GM19025 (cell line): ENCODE results near the gene SSB.
"Not testable (repeated sequence)": the region's sequence is repeated elsewhere in the genome, so short reads cannot be mapped to it uniquely, and the experiment has no call there.

Source experiments
- ATAC-seq: cut with Tn5 transposase; IDR thresholded peaks from one replicate; pipeline ENCODE4 v1.9.1; 2021; ENCODE audit warnings: mild to moderate bottlenecking, low read depth, moderate library complexity; ENCODE audit not compliant: unreplicated experiment

SSB gene

DNA sequence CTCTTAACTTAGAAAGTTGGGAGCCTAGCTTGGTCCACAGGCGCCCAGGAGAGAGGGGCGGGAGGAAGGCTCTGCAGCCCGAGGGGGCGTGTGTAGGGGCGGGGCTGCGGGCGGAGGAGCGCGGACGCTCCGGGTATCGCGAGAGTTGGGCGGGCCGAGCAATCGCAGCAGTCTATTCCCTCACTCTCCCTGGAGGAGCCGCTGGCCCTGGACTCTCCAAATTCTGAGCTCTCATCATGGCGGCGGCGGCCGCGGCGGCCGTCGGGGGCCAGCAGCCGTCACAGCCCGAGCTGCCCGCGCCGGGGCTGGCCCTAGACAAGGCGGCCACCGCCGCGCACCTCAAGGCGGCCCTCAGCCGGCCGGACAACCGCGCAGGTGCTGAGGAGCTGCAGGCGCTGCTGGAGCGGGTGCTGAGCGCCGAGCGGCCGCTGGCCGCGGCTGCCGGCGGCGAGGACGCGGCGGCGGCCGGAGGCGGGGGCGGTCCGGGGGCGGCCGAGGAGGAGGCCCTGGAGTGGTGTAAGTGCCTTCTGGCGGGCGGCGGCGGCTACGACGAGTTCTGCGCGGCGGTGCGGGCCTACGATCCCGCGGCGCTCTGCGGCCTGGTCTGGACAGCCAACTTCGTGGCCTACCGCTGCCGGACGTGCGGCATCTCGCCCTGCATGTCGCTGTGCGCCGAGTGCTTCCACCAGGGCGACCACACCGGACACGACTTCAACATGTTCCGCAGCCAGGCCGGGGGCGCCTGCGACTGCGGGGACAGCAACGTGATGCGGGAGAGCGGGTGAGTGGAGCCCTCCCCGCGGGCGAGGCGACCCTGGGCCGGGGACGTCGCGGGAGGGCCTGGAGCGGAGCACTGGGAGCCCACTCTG lies 28.8 kb downstream of the SSB start, which contains the start of gene UBR3:
Gene UBR3 (plus strand): TSS at position 183 of the 869 bp plus-strand sequence. CDS start 54 bp downstream, at position 237.
- peak; percentile 80 for ATAC-seq

DNA sequence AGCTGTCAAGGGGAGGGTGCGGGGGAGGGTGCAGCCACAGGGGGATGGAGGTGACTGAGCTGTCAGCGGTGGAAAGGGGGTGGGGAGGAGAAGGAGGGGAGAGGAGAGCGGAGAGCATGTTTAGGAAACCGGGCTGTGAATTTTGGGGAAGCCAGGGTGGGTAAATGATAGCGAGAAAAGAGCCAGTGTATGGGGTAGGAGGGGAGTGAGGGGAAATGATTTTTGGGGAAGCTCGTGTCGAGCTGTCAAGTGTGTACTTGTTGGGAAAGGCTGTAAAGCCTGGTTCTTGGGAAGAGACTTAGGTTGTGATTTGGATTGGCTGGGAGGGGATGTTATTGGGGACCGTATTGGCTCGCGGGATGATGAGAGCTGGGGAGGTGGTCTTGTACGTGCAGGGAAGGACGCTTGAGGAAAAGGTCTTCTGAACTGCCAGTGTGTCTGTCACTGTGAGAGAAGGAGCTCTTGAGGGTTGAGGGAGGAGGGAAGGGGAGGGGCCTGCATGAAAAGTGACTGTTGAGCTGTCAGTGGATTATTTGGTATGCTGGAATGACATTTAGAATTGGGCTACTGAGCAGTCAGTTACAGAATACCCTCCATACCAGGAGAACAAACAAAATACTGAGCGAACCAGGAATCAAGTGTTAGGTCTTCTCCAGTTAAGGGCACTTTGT lies 29.6 kb downstream of the SSB start:
- ATAC-seq: no peak

DNA sequence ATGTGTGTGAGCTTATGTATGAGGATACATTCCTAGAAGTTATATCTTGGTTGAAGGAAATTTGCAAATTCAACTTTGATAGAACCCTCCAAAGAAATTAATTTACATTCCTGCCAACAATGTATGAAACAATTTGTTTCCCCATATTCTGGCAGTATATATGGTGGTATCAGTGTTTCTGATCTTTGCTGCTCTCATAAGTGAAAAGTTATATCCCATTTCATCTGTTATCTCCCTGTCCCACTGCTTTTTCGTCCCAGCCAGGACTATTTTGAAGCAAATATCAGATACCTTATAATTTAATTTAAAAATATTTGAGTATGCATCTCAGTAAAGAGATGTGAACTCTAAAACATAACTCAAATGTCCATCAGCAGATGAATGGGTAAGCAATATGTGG lies 35.7 kb downstream of the SSB start:
- no peak for ATAC-seq

DNA sequence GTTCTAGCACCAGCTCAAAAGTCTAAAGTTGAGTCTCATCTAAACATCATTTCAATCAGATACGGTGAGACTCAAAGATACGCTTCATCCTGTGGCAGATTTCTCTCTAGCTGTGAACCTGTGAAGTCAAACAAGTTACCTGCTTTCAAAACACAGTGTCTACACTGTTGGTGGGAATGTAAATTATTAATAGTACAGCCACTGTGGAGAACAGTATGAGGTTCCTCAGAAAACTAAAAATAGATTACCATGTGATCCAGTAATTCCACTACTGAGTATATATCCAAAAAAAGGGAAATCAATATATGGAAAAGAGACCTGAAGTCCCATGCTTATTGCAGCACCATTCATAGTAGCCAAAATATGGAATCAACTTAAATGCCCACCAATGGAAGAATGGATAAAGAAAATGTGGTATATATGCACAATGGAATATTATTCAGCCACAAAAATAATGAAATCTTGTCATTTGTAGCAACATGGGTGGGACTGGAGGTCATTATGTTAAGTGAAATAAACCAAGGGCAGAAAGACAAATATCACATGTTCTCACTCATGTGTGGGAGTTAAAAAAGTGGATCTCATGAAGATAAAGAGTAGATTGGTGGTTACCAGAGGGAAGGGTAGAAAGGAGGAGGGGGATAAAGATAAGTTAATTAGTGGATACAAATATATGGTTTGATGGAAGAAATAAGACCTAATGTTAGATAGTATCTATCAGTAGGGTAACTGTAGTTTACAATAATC lies 40.2 kb downstream of the SSB start:
- no peak for ATAC-seq

DNA sequence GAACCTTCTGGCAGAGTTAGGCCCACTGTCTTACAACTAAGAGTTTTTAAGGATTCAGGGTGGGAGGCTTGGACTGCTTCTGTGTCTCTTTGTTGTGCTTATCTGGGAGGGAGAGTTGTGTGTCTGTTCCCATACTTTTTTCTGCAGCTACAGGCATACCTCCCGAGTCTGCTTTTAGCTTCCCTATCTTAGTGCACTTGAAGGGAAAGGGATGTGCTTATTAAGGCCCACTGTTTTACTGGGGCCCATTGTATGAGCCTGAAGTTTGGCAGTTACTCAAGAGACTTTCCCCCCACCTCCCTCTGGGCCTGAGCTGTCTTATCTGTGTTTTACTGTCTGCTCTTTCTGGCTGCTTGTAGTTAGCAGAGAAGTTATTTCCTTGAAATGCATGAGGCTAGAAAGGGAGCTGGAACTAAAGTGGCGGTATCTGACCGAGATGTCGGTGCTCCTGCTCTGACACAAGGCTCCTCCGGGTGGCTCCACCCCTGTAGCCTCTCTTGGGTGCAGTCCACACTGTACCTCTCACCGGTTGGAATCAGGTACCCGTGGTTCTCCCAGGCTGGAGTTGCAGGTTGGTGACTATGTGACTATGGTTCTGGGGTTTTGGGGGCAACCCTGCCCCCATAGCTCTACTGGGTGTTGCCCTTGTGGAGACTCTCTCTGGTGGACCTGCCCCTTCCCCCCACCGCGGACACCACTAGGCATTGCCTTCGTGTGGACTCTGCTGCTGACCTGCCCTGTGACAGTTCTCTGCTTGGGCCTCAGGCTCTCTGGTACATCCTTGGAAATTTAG lies 41.5 kb downstream of the SSB start:
- no peak for ATAC-seq

DNA sequence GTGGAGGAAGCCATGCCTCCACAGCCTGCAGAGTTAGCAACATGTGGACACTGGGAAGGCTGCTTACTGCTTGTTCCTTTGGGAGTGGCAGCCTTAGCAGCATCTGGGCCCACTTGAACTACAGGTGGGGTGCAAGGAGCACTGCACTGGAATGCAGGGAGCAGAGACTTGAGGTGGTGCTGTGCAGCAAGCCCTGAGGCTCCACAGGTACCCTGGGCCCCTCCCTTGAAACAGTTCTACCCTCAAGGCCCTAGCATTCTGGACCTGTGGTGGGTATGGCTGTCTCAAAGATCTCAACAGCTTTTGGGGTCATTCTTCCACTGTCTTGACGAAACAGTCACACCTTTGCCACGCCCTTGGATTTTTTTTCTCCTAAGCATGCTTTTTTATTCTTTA lies 42.1 kb downstream of the SSB start:
- ATAC-seq: no peak

DNA sequence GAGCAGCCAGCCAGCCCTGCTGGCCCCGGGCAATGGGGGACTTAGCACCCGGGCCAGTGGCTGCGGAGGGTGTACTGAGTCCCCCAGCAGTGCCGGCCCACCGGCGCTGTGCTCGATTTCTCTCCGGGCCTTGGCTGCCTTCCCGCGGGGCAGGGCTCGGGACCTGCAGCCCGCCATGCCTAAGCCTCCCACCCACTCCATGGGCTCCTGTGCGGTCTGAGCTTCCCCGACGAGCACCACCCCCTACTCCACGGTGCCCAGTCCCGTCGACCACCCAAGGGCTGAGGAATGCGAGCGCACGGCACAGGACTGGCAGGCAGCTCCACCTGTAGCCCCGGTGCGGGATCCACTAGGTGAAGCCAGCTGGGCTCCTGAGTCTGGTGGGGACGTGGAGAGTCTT lies 43.0 kb downstream of the SSB start:
- not testable (repeated sequence) for ATAC-seq

DNA sequence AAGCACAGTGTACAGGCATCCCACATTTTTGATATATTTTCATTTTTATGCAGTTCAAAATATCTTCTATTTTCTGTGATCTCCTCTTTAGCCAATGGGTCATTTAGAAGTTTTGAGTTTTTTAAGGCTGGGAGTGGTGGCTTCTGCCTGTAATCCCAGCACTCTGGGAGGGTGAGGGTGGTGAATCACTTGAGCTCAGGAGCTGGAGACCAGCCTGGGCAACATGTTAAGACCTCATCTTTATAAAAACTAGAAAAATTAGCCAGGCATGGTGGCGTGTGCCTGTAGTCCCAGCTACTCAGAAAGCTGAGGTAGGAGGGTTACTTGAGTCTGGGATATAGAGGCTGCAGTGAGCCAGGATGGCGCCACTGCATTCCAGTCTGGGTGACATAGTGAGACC lies 46.3 kb downstream of the SSB start:
- ATAC-seq: no peak

DNA sequence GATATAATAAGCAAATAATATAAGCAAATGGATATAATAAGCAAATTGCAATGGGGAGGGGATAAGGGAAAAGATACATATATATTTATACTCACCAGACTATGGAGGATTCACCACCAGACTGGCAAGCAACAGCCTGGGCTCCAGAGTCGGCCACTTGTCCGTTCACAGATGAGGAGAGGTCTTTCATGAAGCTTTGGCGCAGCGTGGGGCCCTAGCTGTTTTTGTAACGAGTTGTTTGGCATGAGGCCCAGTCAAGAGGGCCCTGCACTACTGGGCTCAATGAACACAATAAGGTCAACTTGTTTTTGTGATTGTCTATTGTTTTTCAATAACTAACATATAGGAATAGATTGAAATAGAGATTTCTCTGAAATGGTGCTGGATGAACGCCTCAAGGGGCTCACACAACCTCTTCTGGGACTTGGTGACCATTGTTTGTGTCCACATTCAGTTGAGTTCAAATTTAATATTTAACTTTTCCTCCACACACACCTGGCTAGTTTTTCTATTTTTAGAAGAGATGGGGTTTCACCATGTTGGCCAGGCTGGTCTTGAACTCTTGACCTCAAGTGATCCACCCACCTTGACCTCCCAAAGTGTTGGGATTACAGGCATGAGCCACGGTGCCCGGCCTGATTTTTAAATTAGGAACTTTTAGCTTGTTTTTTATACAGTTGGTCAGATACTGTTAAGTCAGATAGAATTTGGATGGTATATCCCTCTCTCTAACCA lies 50.5 kb downstream of the SSB start:
- not testable (repeated sequence) for ATAC-seq

DNA sequence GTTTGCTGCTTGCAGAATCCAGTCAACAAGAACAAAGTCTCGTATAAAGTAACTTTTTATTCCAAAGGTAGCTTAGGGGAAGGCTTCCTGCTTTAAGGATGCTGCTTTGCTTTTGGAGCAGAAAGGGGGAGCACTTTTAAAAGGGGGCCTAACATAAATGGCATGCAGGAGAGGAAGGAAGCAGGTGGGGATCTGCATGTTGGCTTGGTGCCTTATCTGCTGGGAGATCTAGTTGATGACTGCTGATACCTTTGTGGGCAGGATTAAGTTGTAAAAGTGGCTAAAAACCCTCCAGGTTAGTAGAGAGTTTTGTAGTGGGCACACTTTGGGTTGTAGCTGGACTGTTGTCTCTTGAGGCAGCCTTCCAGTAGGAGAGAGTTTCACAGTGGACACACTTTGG lies 51.0 kb downstream of the SSB start:
- no peak for ATAC-seq

DNA sequence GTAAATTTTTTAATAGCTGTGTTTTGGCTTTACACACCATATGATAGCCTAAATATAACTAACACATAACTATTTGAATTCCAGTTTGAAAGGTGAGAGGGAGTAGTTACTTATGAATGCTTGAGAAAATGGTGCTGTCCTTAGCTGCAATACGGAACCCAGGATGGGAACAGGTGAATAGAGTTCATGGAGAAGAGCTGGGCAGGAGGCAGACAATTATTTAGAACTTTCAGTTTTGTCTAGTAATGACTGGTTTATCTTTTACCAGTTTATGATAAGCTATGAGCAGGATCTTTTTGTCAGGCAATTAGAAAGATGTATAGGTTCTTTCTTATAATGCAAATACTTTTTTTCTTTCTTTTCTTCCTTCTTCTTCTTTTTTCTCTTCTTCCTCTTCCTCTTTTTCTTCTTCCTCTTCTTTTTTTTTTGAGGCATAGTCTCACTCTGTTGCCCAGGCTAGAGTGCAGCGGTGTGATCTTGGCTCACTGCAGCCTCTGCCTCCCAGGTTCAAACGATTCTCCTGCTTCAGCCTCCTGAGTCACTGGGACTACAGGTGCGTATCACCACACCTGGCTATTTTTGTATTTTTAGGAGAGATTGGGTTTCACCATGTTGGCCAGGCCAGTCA lies 54.5 kb downstream of the SSB start:
- ATAC-seq: no peak

DNA sequence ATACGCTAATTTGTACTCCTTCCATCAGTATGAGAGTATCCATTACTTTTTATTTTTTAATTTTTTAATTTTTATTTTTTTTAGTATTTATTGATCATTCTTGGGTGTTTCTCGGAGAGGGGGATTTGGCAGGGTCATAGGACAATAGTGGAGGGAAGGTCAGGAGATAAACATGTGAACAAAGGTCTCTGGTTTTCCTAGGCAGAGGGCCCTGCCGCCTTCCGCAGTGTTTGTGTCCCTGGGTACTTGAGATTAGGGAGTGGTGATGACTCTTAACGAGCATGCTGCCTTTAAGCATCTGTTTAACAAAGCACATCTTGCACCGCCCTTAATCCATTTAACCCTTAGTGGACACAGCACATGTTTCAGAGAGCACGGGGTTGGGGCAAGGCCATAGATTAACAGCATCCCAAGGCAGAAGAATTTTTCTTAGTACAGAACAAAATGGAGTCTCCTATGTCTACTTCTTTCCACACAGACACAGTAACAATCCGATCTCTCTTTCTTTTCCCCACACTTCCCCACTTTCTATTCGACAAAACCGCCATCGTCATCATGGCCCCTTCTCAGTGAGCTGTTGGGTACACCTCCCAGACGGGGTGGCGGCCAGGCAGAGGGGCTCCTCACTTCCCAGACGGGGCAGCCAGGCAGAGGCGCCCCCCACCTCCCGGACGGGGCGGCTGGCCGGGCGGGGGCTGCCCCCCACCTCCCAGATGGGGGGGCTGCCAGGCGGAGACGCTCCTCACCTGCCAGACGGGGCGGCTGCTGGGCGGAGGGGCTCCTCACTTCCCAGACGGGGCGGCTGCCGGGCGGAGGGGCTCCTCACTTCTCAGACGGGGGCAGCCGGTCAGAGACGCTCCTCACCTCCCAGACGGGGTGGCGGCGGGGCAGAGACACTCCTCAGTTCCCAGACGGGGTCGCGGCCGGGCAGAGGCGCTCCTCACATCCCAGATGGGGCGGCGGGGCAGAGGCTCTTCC lies 56.9 kb downstream of the SSB start:
- not testable (repeated sequence) for ATAC-seq

DNA sequence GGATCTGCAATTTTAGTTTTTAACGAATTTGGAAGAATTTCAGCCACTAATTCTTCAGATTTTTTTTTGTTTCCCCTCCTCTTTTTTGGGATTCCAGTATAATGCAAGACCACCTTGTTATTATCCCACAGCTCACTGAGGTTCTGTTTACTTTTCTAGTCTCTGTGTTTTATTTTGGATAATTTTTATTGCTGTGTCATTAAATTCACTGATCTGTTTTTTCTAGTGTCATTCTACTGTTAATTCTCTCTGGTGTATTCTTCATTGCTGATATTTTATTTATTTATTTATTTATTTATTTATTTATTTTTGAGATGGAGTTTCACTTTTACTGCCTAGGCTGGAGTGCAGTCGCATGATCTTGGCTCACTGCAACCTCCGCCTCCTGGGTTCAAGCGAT lies 60.8 kb downstream of the SSB start:
- no peak for ATAC-seq

DNA sequence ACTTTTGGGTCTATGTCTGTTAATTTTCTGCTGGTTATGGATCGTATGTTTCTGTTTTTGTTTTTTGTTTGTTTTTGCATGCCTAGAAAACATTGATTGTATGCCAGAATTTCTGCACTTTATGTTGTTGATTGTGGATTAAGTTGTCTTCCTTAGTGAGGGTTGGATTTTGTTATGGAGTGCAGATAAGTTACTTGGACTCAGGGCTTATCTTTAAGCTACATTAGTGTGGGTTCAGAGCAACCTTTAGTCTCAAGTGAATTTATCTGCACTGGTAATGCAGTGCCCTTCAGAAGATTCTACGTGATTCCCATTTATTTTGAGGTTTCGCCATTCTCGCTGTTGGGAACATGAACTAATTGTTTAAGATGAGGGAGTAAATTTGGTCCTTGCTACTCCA lies 61.5 kb downstream of the SSB start:
- ATAC-seq: no peak
